HepG2 (cell line): ENCODE results near the gene MAPK10. TPM values are rescaled to one million over a fixed set of nuclear protein-coding genes. Genes with fewer than 3 reads are reported as not detected.

Experiments used
- ATAC-seq: fragments of 200-7000 bp; cut with Tn5 transposase; 3 replicates; pipeline ENCODE4 v1.9.1; 2020; ENCODE audit warnings: mild to moderate bottlenecking, moderate library complexity
- BruUV-seq: library from RNA; stranded (reverse); fragments of 400-500 nt; replicated peaks from 2 replicates; lab custom pipeline; 2021; lab: Mats Ljungman, UMichigan
- CTCF ChIA-PET: fragments of 300-600 bp; formaldehyde crosslinking; extraction: SDS; loops from one replicate; lab custom pipeline; 2021; ENCODE audit warnings: low total read pairs, inconsistent platforms, low intra/inter-chr PET ratio; lab: Yijun Ruan, JAX
- POLR2A ChIA-PET: fragments of 350-600 bp; sonication (Branson Sonifier 250); formaldehyde crosslinking; loops from one replicate; lab custom pipeline; 2020; ENCODE audit warnings: antibody characterized with exemption, inconsistent platforms; lab: Yijun Ruan, JAX
- DNase-seq: peaks from one replicate; pipeline ENCODE4 v3.0.0-alpha.2; 2015; ENCODE audit warnings: low spot score
- FAIRE-seq: peaks from 3 replicates; lab custom pipeline; 2011; peaks lifted over from hg19 to GRCh38; lab: Jason Lieb, UNC
- H2AFZ ChIP-seq: one replicate; pipeline ENCODE4 v1.6.1; 2011; ENCODE audit warnings: low read length, inconsistent platforms
- H3K27ac ChIP-seq: fragments of 300-600 bp; 3 replicates; pipeline ENCODE4 v1.8.0; 2011; ENCODE audit warnings: mixed run types, mild to moderate bottlenecking, mixed read lengths, low read length, inconsistent platforms; ENCODE audit not compliant: insufficient read depth; ENCODE audit errors: extremely low read length
- H3K27me3 ChIP-seq, 2 experiments: fragments of 200-600 bp in 1 of 2; 2 replicates in 1 of 2; 3 replicates in 1 of 2; pipeline versions ENCODE4 v1.6.0 to v1.8.0; 2011; ENCODE audit warnings: low read length in 2 of 2, mild to moderate bottlenecking in 2 of 2, moderate library complexity in 2 of 2, inconsistent platforms in 1 of 2; ENCODE audit not compliant: insufficient read depth in 2 of 2, control insufficient read depth in 1 of 2
- H3K36me3 ChIP-seq, 2 experiments: fragments of 200-600 bp in 1 of 2; replicated peaks in 1 of 2; 2 replicates in 1 of 2; 3 replicates in 1 of 2; pipeline versions ENCODE4 v1.5.1 to v1.8.0; 2011; ENCODE audit warnings: low read length in 2 of 2, inconsistent platforms in 1 of 2; ENCODE audit not compliant: insufficient read depth in 2 of 2, control insufficient read depth in 1 of 2
- H3K4me1 ChIP-seq: 2 replicates; pipeline ENCODE4 v1.5.1; 2012; ENCODE audit warnings: low read length, inconsistent platforms; ENCODE audit not compliant: insufficient read depth
- H3K4me2 ChIP-seq: 2 replicates; pipeline ENCODE4 v1.6.0; 2011; ENCODE audit warnings: low read depth, low read length, inconsistent platforms
- H3K4me3 ChIP-seq, 3 experiments: fragments of 200-600 bp in 1 of 3; sonication (generic), shearing (Covaris generic) in 1 of 3; replicated peaks in 1 of 3; 2 replicates each; pipeline ENCODE4 v1.5.1; 2011 to 2016; ENCODE audit warnings: low read length in 3 of 3, inconsistent platforms in 2 of 3, low read depth in 2 of 3, mild to moderate bottlenecking in 2 of 3, control low read depth in 1 of 3, mixed read lengths in 1 of 3; ENCODE audit not compliant: insufficient read depth in 1 of 3
- H3K79me2 ChIP-seq: one replicate; pipeline ENCODE4 v1.6.1; 2011; ENCODE audit warnings: low read length, inconsistent platforms; ENCODE audit not compliant: insufficient read depth
- H3K9ac ChIP-seq: 2 replicates; pipeline ENCODE4 v1.6.0; 2011; ENCODE audit warnings: mild to moderate bottlenecking, low read depth, low read length, inconsistent platforms; ENCODE audit not compliant: insufficient read depth
- H3K9me3 ChIP-seq: 2 replicates; pipeline ENCODE4 v1.5.1; 2012; ENCODE audit warnings: mild to moderate bottlenecking, low read length
- H4K20me1 ChIP-seq: 2 replicates; pipeline ENCODE4 v1.6.0; 2011; ENCODE audit warnings: inconsistent platforms, mild to moderate bottlenecking, low read length, moderate library complexity; ENCODE audit not compliant: insufficient read depth
- CENPBD1 ChIP-seq: sonication (generic); formaldehyde crosslinking; IDR thresholded peaks from 2 replicates; pipeline ENCODE4 v1.8.0; 2022; ENCODE audit warnings: missing genetic modification reagents, low read depth, mild to moderate bottlenecking, borderline replicate concordance
- DPF2 ChIP-seq: sonication (generic); formaldehyde crosslinking; IDR thresholded peaks from 2 replicates; pipeline ENCODE4 v1.4.0; 2020; ENCODE audit warnings: mild to moderate bottlenecking, low read depth, missing genetic modification reagents, borderline replicate concordance
- DZIP1 ChIP-seq: sonication (generic); formaldehyde crosslinking; IDR thresholded peaks from 2 replicates; pipeline ENCODE4 v1.5.0; 2020; ENCODE audit warnings: mild to moderate bottlenecking, missing genetic modification reagents
- NCOA5 ChIP-seq: sonication (generic); formaldehyde crosslinking; IDR thresholded peaks from 2 replicates; pipeline ENCODE4 v1.4.0; 2020; ENCODE audit warnings: missing genetic modification reagents
- PBX2 ChIP-seq: IDR thresholded peaks from 2 replicates; pipeline ENCODE4 v1.6.1; 2016; ENCODE audit warnings: control low read depth
- PRDM4 ChIP-seq: sonication (generic); formaldehyde crosslinking; IDR thresholded peaks from 2 replicates; pipeline ENCODE4 v1.9.0; 2021; ENCODE audit warnings: missing genetic modification reagents, borderline replicate concordance
- REPIN1 ChIP-seq: sonication (generic); formaldehyde crosslinking; IDR thresholded peaks from 2 replicates; pipeline ENCODE4 v1.8.0; 2022; ENCODE audit warnings: missing genetic modification reagents, low read depth, mild to moderate bottlenecking, borderline replicate concordance
- SIX1 ChIP-seq: sonication (generic); formaldehyde crosslinking; IDR thresholded peaks from 2 replicates; pipeline ENCODE4 v1.4.0; 2020; ENCODE audit warnings: missing genetic modification reagents, borderline replicate concordance
- ZNF646 ChIP-seq: sonication (generic); formaldehyde crosslinking; IDR thresholded peaks from 2 replicates; pipeline ENCODE4 v1.9.0; 2021; ENCODE audit warnings: mild to moderate bottlenecking, missing genetic modification reagents
- WGBS: methylation state at CpG from one replicate; pipeline ENCODE4 v1.1.6; 2017; ENCODE audit warnings: low lambda C conversion rate; 5-methylcytosine and 5-hydroxymethylcytosine counted together
- in situ Hi-C: cut with HindIII; loops from 2 replicates; pipeline ENCODE4 v1.10.0; 2017; ENCODE audit warnings: low pct_unique_long_range_greater_than_20kb; ENCODE audit not compliant: extremely low pct_ligation_motif_present
- intact Hi-C: fragments of 100-400 bp; cut with micrococcal nuclease; formaldehyde crosslinking; loops from one replicate; pipeline ENCODE4 v1.10.0; 2022; ENCODE audit not compliant: unreplicated experiment
- polyA plus RNA-seq, 8 experiments: library from polyadenylated mRNA; depleted of rRNA in 3 of 8; stranded (reverse) in 7 of 8; unstranded in 1 of 8; fragments of >200 nt; fragmentation: Illumina TruSeq in 4 of 8; extraction: Trizol in 4 of 8; gene quantifications; 2 replicates each; pipeline versions ENCODE4 v1.2.1 to v1.2.3, GENCODE V29; 2011 to 2016; ENCODE audit warnings: low read depth in 4 of 8, missing spikeins in 1 of 8, mixed read lengths in 1 of 8; ENCODE audit not compliant: insufficient read depth in 1 of 8
- total RNA-seq, 5 experiments: library from RNA; depleted of rRNA; stranded (reverse); fragments of >200 nt; fragmentation: Illumina TruSeq; extraction: Trizol; gene quantifications; 2 replicates each; pipeline ENCODE4 v1.2.3, GENCODE V29; 2016; ENCODE audit warnings: low read depth in 1 of 5

The MAPK10 gene
- total and polyA plus RNA-seq, 2 of the 13 experiments (the other 11 are each of a cell fraction or from before 2014, with no cell fraction given), result not detected

GRCh38 chr4:86218746-86219473 lies 140.9 kb downstream of the MAPK10 start:
- ATAC-seq (no peak), DNase-seq (no peak), FAIRE-seq (no peak)
- peaks cover 3% of the 10 kb centered on the region; the same call in 1 of the 2 replicates for H3K9me3 ChIP-seq
- H3K27ac ChIP-seq, result no peak overlapping the region
- intact Hi-C loops, result loop anchor here (10.0 kb wide), 1 partner anchor 434 kb away; no protein-coding TSS in a partner anchor
- BruUV-seq, result no TSS peak
- no peaks in the 10 kb centered on the region for H4K20me1 ChIP-seq
- no peak overlapping the region for H3K9ac ChIP-seq
- in situ Hi-C loops, result no loop called here
- no peak overlapping the region for H3K4me3 ChIP-seq
- H3K4me2 ChIP-seq, result no peak overlapping the region
- H2AFZ ChIP-seq, result no peak overlapping the region
- H3K79me2 ChIP-seq, result no peaks in the 10 kb centered on the region
- ChIA-PET POLR2A (no interaction called here), CTCF (no interaction called here)
- no peaks in the 10 kb centered on the region for H3K27me3 ChIP-seq
- no peaks in the 10 kb centered on the region for H3K36me3 ChIP-seq
- under 1% methylated on average over 5 of the region's 5 CpGs for WGBS
- no peaks in the 10 kb centered on the region for H3K4me1 ChIP-seq
- TF ChIP-seq DZIP1, result no peak
- no peak for TF ChIP-seq CENPBD1 (CRISPR knock-in tag)
- TF ChIP-seq PRDM4 (CRISPR knock-in tag), result no peak
- TF ChIP-seq SIX1 (CRISPR knock-in tag), result no peak
- TF ChIP-seq PBX2 (CRISPR knock-in tag), result no peak
- no peak for TF ChIP-seq NCOA5 (CRISPR knock-in tag)
- TF ChIP-seq DPF2 (CRISPR knock-in tag), result no peak
- no peak for TF ChIP-seq REPIN1 (CRISPR knock-in tag)
- no peak for TF ChIP-seq ZNF646
